Thymus (tissue), 2 donors: ENCODE results near the gene SLC36A2. TPM values are rescaled to one million over a fixed set of nuclear protein-coding genes. Genes with fewer than 3 reads are reported as not detected.

Experiments
- polyA plus RNA-seq: library from polyadenylated mRNA; stranded (reverse); fragments of 200-250 nt; gene quantifications from one replicate; pipeline ENCODE4 v1.2.3, GENCODE V29; 2013
- total RNA-seq: library from RNA; stranded (reverse); fragments of 120-200 nt; gene quantifications from one replicate; pipeline ENCODE4 v1.2.4, GENCODE V29; 2013
- donor health status: healthy.

SLC36A2 gene
- total and polyA plus RNA-seq, 2 donors, result 0.02 TPM; not detected in 1

Other genes with a start within 250 kb of the SLC36A2 start
- gene ANXA6, start 189.8 kb downstream of the SLC36A2 start, total RNA-seq, result 381 TPM
- gene ANXA6, start 189.8 kb downstream of the SLC36A2 start, polyA plus RNA-seq, result 122 TPM
- 37.9 TPM for gene CCDC69, start 123.5 kb downstream of the SLC36A2 start, total RNA-seq
- gene CCDC69, start 123.5 kb downstream of the SLC36A2 start, polyA plus RNA-seq, result 30.9 TPM
- gene GM2A, start 94.4 kb downstream of the SLC36A2 start, total RNA-seq, result 36.6 TPM
- gene GM2A, start 94.4 kb downstream of the SLC36A2 start, polyA plus RNA-seq, result 38.4 TPM
- gene SLC36A3, start 43.8 kb downstream of the SLC36A2 start, total RNA-seq, result not detected
- under 0.01 TPM for gene SLC36A3, start 43.8 kb downstream of the SLC36A2 start, polyA plus RNA-seq
- 7.2 TPM for gene SLC36A1, start 100.0 kb upstream of the SLC36A2 start, total RNA-seq
- gene SLC36A1, start 100.0 kb upstream of the SLC36A2 start, polyA plus RNA-seq, result 5.1 TPM
- 5.1 TPM for gene FAT2, start 243.8 kb upstream of the SLC36A2 start, total RNA-seq
- gene FAT2, start 243.8 kb upstream of the SLC36A2 start, polyA plus RNA-seq, result 2.7 TPM